DMS153 (cell line): ENCODE measurements around the gene ARHGEF11.

Experiments used
- DNase-seq: peaks from one replicate; lab custom pipeline; 2025; lab: John Stamatoyannopoulos, UW

The ARHGEF11 gene

DNA sequence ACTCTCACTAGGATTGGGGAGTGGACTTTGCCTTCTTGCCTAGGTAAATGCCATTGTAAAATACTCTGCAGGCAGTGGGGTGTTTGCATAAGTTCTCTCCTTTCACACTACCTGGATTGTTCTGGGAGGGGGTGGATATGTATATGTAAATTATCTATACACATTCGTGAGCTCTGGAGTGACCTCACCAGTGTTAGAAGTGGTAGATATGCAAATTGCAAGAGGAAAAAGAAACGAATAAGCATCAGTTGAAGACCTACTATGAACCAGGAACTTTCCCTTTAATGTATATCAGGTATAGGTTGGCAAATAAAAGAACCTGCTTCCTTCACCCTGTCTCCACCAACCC, 1.5 kb upstream of the ARHGEF11 start:
- DNase-seq = no peak

DNA sequence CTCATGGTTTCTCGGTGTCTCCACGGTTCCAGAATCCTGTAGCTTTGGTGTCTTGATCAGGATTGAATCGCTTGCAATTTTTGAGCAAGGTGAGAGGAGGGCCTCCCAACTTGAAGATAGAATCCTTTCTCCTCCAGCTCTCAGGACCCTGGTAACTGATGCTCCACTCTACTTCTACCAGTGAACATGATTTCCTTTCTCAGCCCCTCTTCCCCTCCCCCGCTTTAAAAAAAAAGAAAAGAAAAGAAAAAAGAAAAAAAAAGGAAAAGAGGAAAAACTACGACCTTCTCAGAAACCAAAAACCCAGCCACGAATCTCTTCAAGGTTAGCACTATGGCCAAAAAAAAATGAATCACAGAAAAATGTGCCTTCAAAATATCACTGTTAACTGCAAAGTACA, 1.2 kb downstream of the ARHGEF11 start:
- DNase-seq = no peak

DNA sequence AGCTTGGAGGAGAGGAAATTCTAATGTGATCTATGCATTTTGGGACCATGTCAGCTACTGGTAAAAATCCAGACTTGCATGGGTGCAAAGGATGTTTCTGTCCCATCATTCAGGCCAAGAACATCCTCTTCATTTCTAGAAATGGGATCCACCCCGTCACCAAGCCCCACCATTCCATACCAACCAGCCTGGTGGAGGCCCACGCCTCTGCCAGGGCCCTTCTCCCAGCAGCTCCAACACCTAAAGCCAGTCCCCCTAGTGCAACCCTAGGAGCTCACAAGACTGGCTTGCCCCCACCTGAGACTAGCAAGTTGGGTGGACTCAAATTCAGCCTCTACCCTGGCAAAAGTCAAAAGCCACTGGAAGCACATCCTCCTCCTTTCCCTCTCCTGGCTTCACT, 1.9 kb downstream of the ARHGEF11 start:
- DNase-seq = no peak

DNA sequence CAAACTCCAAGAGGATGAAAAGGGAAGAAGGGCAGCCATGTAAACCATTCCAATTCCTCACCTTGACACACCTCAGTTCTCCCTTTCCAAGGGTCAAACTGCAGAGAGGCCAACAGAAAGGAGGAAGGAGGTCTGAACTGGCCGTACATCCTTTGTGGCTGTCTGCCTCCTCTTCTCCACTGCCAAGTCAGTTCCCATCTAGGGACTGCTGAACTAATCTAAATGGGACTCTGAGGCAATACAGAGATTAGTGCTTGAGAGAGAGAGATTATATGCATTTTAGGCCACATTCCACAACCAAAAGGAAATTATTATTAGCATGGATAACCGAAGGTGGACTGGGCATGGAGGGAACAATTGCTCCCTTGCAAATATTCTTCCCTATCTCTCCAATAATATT, 2.7 kb downstream of the ARHGEF11 start:
- DNase-seq = no peak

DNA sequence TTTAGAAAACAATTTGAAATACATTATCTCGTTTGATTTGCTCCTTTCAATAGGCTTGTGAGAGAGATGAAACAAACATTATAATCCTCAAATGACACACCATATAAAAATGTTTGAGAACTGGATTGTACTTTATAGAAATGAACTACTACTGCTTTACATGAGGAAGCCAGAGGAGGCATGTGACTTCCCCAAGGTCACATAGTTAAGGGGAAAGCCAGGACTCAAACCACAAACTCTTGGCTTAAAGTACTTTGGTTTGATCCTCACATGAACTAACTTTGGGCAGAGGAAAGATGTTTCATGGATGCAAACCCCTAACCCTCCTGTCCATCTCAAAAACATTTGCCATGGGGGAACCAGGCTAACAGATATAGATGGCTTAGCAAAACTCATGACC, 4.7 kb downstream of the ARHGEF11 start:
- no peak for DNase-seq

- no peak for DNase-seq
These were observed 10.4 kb downstream of the ARHGEF11 start for GRCh38 chr1:157035121-157035520.

- DNase-seq = no peak
These were observed 11.3 kb downstream of the ARHGEF11 start for GRCh38 chr1:157034137-157034800.

GRCh38 chr1:157033357-157033876, 12.1 kb downstream of the ARHGEF11 start:
- DNase-seq = no peak

DNA sequence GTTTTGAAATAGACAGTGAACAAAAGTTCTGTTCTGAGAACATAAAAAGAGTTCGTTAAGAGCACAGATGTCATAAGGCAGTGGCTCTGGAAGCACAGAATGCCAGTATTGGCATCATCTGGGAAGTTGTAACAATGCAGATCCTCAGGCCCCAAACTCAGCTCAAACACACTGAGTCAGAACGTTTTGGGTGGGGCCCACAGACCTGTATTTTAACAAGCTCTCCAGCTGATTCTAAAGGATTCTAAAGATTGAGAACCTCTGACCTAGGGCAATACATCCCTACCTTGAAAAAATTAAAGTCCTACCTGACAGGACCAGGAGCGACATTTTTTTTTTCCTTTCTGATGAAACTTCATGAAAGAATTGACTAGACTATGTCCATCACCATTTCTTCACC, 13.2 kb downstream of the ARHGEF11 start:
- no peak for DNase-seq

DNA sequence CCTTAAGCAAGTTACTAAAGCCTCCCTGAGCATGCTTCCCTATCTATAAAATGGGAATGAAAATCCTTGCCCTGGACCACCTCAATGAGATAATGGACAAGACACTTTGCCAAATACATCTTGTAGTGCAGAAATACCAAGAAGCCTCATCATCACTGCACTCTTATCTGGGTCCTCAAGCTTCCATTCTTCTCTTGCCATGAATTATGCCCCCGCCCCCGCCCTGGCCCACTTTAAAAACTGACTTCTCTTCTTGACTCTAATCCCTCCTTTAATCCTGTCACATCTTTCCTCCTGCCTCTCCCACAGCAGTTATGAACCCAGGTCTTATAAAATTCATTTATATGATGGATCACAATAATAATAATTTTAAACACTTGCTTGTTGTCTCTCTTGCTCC, 14.8 kb downstream of the ARHGEF11 start:
- no peak for DNase-seq

GRCh38 chr1:157028674-157029073, 16.9 kb downstream of the ARHGEF11 start:
- no peak for DNase-seq

GRCh38 chr1:157025856-157026255, 19.7 kb downstream of the ARHGEF11 start:
- DNase-seq = no peak

DNA sequence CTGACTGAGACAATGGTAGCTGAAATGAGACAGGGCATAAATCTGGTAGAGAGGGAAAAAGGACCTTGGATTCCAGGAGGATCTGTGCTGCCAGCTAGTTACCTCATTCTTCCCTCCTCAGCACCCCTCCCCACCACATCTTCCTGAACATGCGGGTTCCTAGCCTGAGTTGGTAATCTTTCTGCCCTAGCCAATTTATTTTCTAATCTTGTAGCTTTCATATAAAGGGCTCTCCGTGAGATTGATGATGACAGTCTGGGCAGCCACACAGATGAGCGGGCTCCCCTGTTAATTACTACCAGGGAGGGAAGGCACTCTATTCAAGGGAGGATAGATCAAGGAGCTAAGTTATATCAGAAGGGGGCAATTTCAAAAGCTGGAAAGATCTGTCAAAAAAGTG, 20.2 kb downstream of the ARHGEF11 start:
- no peak for DNase-seq

DNA sequence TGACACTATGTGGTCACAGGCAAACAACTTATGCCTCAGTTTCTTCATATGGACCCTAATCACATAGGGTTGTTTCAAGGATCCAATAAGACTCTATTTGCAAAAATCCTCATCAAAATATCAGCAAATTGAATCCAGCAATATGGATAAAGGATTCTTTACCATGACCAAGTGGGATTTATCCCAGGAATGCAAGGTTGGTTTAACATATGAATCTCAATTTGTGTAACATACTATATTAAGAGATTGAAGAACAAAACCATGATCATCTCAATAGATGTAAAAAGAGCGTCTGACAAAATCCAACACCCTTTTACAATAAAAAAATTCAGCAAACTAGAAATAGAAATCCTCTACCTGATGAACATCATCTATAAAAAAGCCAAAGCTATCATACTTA, 23.9 kb downstream of the ARHGEF11 start:
- no peak for DNase-seq

GRCh38 chr1:157019457-157019856, 26.1 kb downstream of the ARHGEF11 start:
- DNase-seq = no peak

DNA sequence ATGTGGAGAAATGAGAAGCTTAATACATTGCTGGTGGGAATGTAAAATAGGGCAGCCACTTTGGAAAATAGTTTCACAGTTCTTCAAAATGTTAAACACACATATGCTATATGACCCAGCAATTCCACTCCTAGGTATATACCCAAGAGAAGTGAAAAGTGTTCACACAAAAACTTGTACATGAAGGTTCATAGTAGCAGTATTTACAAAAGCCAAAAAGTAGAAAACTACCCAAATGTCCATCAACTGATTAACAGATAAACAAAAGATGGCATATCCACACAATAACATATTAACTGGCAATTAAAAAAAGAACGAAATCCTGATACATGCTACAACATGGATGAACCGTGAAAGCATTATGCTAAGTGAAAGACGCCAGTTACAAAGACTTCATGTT, 33.7 kb downstream of the ARHGEF11 start:
- no peak for DNase-seq

DNA sequence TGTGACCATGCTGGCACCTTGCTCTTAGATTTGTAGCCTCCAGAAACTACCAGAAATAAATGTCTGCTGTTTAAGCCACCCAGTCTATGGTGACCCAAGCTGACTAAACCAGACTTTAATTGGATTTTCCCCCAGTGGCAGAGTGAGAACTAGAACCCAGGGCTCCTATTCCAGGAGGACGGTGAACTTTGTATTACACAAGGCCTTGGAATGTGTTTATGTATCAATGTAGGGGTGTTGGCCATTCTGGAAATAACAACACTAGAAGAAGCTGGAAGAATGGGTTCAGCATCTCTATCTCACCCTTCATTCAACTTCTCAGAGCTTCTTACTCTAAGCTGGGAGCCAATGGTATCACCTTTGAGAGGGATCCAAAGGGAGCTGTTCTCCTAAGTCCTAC, 37.0 kb downstream of the ARHGEF11 start:
- no peak for DNase-seq

GRCh38 chr1:157007306-157007705, 38.2 kb downstream of the ARHGEF11 start:
- no peak for DNase-seq

DNA sequence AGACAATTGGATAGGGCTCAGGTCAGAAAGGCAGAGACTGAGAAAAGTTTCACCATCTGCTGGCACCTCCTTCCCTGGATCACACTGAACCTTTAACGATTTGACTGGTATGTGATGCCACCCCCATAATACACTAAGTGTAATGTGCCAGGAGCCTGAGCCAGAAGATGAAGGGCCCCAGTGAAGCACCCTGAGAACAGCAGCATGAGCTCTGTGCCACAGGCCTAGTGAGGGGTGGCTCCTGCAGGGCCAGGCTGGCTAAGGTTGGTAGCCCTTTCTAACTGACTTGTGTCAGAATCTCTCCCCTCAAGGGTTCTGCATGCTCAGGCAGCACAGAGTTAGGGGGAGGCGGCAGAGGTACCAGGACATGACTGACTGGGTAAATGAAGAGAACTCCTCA, 38.9 kb downstream of the ARHGEF11 start:
- DNase-seq = no peak

GRCh38 chr1:157005965-157006364, 39.6 kb downstream of the ARHGEF11 start:
- DNase-seq = no peak

DNA sequence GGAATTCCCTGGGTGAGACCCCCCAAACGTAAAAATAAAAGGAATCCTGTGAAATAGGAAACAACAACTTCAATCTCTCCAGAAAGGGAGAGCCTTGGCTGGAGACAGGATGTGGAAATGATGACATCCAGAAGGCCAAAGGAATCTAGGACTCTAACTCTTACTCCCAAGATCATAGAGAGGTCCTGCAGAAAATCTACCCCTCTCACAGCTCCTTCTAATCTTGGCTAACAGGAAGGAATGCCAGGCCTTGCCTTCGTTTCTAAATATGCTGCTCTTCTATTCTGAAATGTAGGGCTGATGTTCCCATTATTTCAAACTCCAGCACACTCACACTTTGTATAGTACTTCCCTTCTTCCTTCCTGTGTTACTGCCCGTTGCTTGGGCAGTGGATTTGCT, 40.7 kb downstream of the ARHGEF11 start:
- no peak for DNase-seq

GRCh38 chr1:157004327-157004726, 41.2 kb downstream of the ARHGEF11 start:
- no peak for DNase-seq

GRCh38 chr1:157001304-157001703, 44.2 kb downstream of the ARHGEF11 start:
- no peak for DNase-seq

DNA sequence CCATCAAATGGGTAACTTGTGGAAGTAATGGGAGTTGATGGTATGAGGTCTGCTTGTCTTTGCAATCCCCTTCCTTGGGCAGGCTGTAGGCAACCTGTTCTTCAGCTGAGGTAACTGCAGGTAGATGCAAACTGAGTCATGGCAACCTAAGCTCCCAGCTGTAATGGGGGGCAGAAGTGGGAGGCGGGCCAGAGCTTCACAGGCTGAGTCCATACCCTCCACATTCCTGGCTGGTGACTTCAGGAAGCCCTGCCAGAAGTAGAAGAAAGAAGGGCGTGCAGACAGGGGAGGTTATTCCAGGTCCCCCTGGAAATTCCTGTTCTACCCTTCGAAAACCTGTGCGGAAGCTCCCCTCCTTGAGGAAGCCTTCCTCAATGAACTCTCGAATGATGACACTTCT, 44.9 kb downstream of the ARHGEF11 start:
- no peak for DNase-seq
